Stimulated activated CD4-positive, alpha-beta T cell treated with anti-CD3 and anti-CD28 coated beads, Interleukin-1b, Interleukin-23, amount 100 ng/mL, for 1 hour (primary cell): ENCODE measurements around the gene ZNF785.
"Not testable (repeated sequence)": the region's sequence is repeated elsewhere in the genome, so short reads cannot be mapped to it uniquely, and the experiment has no call there.

ENCODE experiments used
- DNase-seq, 2 donors: peaks; one replicate each; pipeline ENCODE4 v3.0.0-alpha.2; 2020; ENCODE audit warnings: low read depth in 2 of 2

Gene ZNF785

GRCh38 chr16:30585400-30586191 lies at the start of gene ZNF785:
ZNF785 (minus strand) TSS chr16:30585697; CDS start chr16:30585611, 86 bp downstream.
- peak; percentile 68 to 81 for DNase-seq

- DNase-seq, result no peak
These were observed 48.0 kb upstream of the ZNF785 start for GRCh38 chr16:30633526-30633925.

- DNase-seq, result not testable (repeated sequence)
These were observed 47.0 kb upstream of the ZNF785 start for GRCh38 chr16:30632454-30632853.

GRCh38 chr16:30628628-30629540 lies 43.4 kb upstream of the ZNF785 start:
- DNase-seq, result peak; percentile 69 to 91

GRCh38 chr16:30626236-30626635 lies 40.7 kb upstream of the ZNF785 start:
- no peak for DNase-seq

GRCh38 chr16:30623536-30624283 lies 38.2 kb upstream of the ZNF785 start:
- DNase-seq, result no peak

- no peak for DNase-seq
These were observed 37.0 kb upstream of the ZNF785 start for GRCh38 chr16:30622455-30623032.

GRCh38 chr16:30621765-30622164 lies 36.3 kb upstream of the ZNF785 start:
- DNase-seq, result no peak

- DNase-seq, result no peak
These were observed 34.7 kb upstream of the ZNF785 start for GRCh38 chr16:30620169-30620568.

- no peak for DNase-seq
These were observed 34.1 kb upstream of the ZNF785 start for GRCh38 chr16:30619638-30620037.

- no peak for DNase-seq
These were observed 33.7 kb upstream of the ZNF785 start for GRCh38 chr16:30619202-30619601.

GRCh38 chr16:30615358-30616091 lies 30.0 kb upstream of the ZNF785 start:
- DNase-seq, result peak in 1 of 2 donors; percentile 41

GRCh38 chr16:30609926-30610839 lies 24.7 kb upstream of the ZNF785 start, which contains the start of gene ZNF689:
ZNF689 (minus strand) TSS chr16:30610389; CDS start chr16:30610041, 348 bp downstream.
- peak; percentile 84 to 87 for DNase-seq

GRCh38 chr16:30609002-30609925 lies 23.8 kb upstream of the ZNF785 start:
- DNase-seq, result peak in 1 of 2 donors; percentile 27

- DNase-seq, result no peak
These were observed 20.5 kb upstream of the ZNF785 start for GRCh38 chr16:30606004-30606403.

GRCh38 chr16:30605158-30605557 lies 19.7 kb upstream of the ZNF785 start:
- no peak for DNase-seq

- DNase-seq, result no peak
These were observed 18.9 kb upstream of the ZNF785 start for GRCh38 chr16:30604316-30604947.

GRCh38 chr16:30603945-30604315 lies 18.4 kb upstream of the ZNF785 start:
- DNase-seq, result no peak
